ENCODE results near the gene VBP1. TPM values are rescaled to one million over a fixed set of nuclear protein-coding genes. Genes with fewer than 3 reads are reported as not detected.
A peak's percentile ranks its signal among the peaks of the same experiment; 100 is the strongest.
"Not testable (repeated sequence)": the region's sequence is repeated elsewhere in the genome, so short reads cannot be mapped to it uniquely, and the experiment has no call there.

Gene VBP1
- total RNA-seq, 1 donor: 80.8 TPM

DNA sequence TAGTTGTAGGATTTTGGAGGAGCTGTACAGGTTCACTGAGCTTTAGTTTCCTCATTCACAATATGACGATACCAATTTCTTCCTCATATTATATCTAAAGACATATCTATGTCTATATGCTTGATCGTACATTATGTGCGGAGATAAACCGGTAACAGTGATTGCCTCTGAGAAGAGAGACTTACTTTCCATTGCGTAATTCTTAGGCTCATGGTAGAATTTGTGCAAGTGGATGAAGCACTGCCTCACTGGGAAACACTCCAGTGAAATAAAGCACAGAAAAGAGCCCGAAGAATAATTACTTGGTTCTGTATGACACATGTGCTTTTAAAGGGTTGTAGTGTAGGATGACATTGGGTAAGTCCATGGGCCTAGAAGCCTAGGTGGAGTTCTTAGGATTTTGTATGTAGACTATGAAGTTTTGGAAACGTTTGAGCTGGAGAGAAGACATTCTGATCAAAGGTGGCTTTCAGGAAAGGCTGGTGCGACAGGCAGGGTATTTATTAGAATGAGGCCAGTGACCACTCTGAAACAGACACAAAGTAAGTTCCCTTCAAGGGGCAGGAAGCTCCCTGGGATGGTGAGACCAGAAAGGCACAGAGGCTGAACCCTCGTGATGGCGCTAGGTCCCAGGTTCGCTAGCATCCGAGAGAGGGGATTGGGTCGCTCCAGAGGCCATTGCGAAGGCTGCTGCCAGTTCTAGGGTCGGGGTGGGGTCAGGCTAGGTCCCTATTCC is 649 bp upstream of the VBP1 start:
- DNase-seq (ENCODE audit: low read depth): no peak
- no peak for TF ChIP-seq CTCF (IDR thresholded peaks at IDR 0.05; ENCODE audit: insufficient read depth, low read length)

GRCh38 chrX:155216940-155217440 is 730 bp downstream of the VBP1 start:
- DNase-seq (ENCODE audit: low read depth): peak; percentile 48

More for the DNA sequence above, 649 bp upstream of the VBP1 start:
- peak overlapping the region; percentile 73 for H3K4me3 ChIP-seq (ENCODE audit: low read depth, low read length)

GRCh38 chrX:155218777-155219176 is 2.5 kb downstream of the VBP1 start:
- TF ChIP-seq CTCF (IDR thresholded peaks at IDR 0.05; ENCODE audit: insufficient read depth, low read length): no peak
- no peak overlapping the region for H3K4me3 ChIP-seq (ENCODE audit: low read depth, low read length)
- no peak for DNase-seq (ENCODE audit: low read depth)

More at GRCh38 chrX:155216940-155217440, 730 bp downstream of the VBP1 start:
- H3K4me3 ChIP-seq (ENCODE audit: low read depth, low read length): peak overlapping the region; percentile 79
- TF ChIP-seq CTCF (IDR thresholded peaks at IDR 0.05; ENCODE audit: insufficient read depth, low read length): no peak

DNA sequence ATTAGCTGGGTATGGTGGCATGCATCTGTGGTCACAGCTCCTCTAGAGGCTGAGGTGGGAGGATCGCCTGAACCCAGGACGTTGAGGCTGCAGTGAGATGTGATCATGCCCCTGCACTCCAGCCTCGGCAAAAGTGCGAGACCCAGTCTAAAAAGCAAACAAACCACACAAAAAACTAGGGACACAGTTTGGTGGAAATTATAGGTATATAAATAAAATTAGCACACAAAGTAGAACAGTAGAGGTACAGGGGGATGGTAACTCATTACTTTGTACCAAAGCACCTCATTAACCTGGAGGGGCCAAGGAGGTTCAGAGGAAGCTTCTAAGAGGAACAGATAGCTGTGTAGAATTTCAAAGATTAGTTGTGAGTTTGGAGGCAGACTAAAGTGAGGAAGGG is 5.1 kb downstream of the VBP1 start:
- H3K4me3 ChIP-seq (ENCODE audit: low read depth, low read length): no peak overlapping the region
- TF ChIP-seq CTCF (IDR thresholded peaks at IDR 0.05; ENCODE audit: insufficient read depth, low read length): no peak
- no peak for DNase-seq (ENCODE audit: low read depth)

- not testable (repeated sequence) for DNase-seq (ENCODE audit: low read depth); H3K4me3 ChIP-seq (ENCODE audit: low read depth, low read length)
Measured at GRCh38 chrX:155223746-155224145, 7.5 kb downstream of the VBP1 start.

DNA sequence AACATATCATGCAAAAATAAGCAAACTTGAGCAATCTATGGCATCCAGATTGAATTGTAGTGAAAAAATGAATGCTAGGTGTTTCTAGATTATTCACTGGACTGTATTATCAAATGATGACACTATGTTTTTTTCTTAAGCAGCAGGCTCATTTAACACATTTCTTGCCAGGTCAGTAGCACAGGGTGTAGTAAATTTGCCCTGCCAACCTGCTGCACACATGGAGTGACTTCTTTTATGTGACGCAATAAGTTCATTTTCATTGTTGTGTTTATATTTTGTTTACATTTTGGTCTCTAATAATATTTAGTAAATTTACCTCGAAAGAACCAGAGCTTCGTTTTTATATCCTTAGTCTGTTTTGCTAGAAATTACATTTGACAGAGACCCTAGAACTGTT is 9.5 kb downstream of the VBP1 start:
- no peak overlapping the region for H3K4me3 ChIP-seq (ENCODE audit: low read depth, low read length)
- TF ChIP-seq CTCF (IDR thresholded peaks at IDR 0.05; ENCODE audit: insufficient read depth, low read length): no peak
- no peak for DNase-seq (ENCODE audit: low read depth)

- DNase-seq (ENCODE audit: low read depth): no peak
- H3K4me3 ChIP-seq (ENCODE audit: low read depth, low read length): no peak overlapping the region
- TF ChIP-seq CTCF (IDR thresholded peaks at IDR 0.05; ENCODE audit: insufficient read depth, low read length): no peak
Measured at GRCh38 chrX:155231163-155231562, 14.9 kb downstream of the VBP1 start.

Measured in fibroblast of the aortic adventitia (primary cell).